ENCODE measurements around the gene BMP6. TPM values are rescaled to one million over a fixed set of nuclear protein-coding genes. Genes with fewer than 3 reads are reported as not detected.

BMP6 gene
- total RNA-seq, 2 experiments from 2014 or later = not detected

GRCh38 chr6:7747016-7747415, 21.1 kb downstream of the BMP6 start:
- Mint-ChIP-seq H3K36me3 (ENCODE audit: low read depth) (no peaks in the 10 kb centered on the region), H3K4me3 (no peak overlapping the region), H3K9me3 (no peaks in the 10 kb centered on the region), H3K4me1 (ENCODE audit: low read depth) (no peaks in the 10 kb centered on the region), H3K27me3 (peaks cover 45% of the 10 kb centered on the region), H3K27ac (no peak overlapping the region)
- Histone ChIP-seq H3K4me1 (ENCODE audit: insufficient read depth, low read length) (no peaks in the 10 kb centered on the region), H3K4me3 (ENCODE audit: low read length) (no peak overlapping the region), H3K9me3 (ENCODE audit: control insufficient read depth in 1 of 2, insufficient read depth in 1 of 2, low read length in 2 of 2) (no peaks in the 10 kb centered on the region), H3K27me3 (ENCODE audit: control insufficient read depth in 1 of 2, insufficient read depth in 2 of 2, low read length in 2 of 2) (peaks cover 0 to 10% of the 10 kb centered on the region in 2 experiments), H3K27ac (ENCODE audit: low read depth in 1 of 2, low read length in 2 of 2) (no peak overlapping the region), H3K36me3 (ENCODE audit: insufficient read depth, low read length) (no peaks in the 10 kb centered on the region)
- ChIA-PET POLR2A (no interaction called here), CTCF (no interaction called here)
- ATAC-seq (ENCODE audit: poor library complexity) (no peak), DNase-seq (no peak)
- no peak for TF ChIP-seq CTCF (IDR thresholded peaks at IDR 0.05)
- intact Hi-C loops (cut with DNase I, micrococcal nuclease) = no loop called here

- no peaks in the 10 kb centered on the region for H3K9me3 ChIP-seq (ENCODE audit: control insufficient read depth in 1 of 2, insufficient read depth in 1 of 2, low read length in 2 of 2)
- H3K4me3 ChIP-seq (ENCODE audit: low read length) = no peak overlapping the region
- ATAC-seq (ENCODE audit: poor library complexity) (no peak), DNase-seq (no peak)
- intact Hi-C loops (cut with DNase I, micrococcal nuclease) = no loop called here
- peaks cover 46% of the 10 kb centered on the region for H3K27me3 Mint-ChIP-seq
- no peak overlapping the region for H3K27ac Mint-ChIP-seq
- H3K4me3 Mint-ChIP-seq = no peak overlapping the region
- no peaks in the 10 kb centered on the region for H3K4me1 Mint-ChIP-seq (ENCODE audit: low read depth)
- H3K36me3 Mint-ChIP-seq (ENCODE audit: low read depth) = no peaks in the 10 kb centered on the region
- no peaks in the 10 kb centered on the region for H3K4me1 ChIP-seq (ENCODE audit: insufficient read depth, low read length)
- peaks cover 0 to 10% of the 10 kb centered on the region in 2 experiments for H3K27me3 ChIP-seq (ENCODE audit: control insufficient read depth in 1 of 2, insufficient read depth in 2 of 2, low read length in 2 of 2)
- no peak for TF ChIP-seq CTCF (IDR thresholded peaks at IDR 0.05)
- H3K36me3 ChIP-seq (ENCODE audit: insufficient read depth, low read length) = no peaks in the 10 kb centered on the region
- ChIA-PET POLR2A (no interaction called here), CTCF (no interaction called here)
- H3K27ac ChIP-seq (ENCODE audit: low read depth in 1 of 2, low read length in 2 of 2) = no peak overlapping the region
- H3K9me3 Mint-ChIP-seq = no peaks in the 10 kb centered on the region
Observed at GRCh38 chr6:7747433-7747832, 21.5 kb downstream of the BMP6 start.

GRCh38 chr6:7747901-7748504, 22.1 kb downstream of the BMP6 start:
- ATAC-seq (ENCODE audit: poor library complexity) (no peak), DNase-seq (no peak)
- Histone ChIP-seq H3K4me1 (ENCODE audit: insufficient read depth, low read length) (no peaks in the 10 kb centered on the region), H3K36me3 (ENCODE audit: insufficient read depth, low read length) (no peaks in the 10 kb centered on the region), H3K27me3 (ENCODE audit: control insufficient read depth in 1 of 2, insufficient read depth in 2 of 2, low read length in 2 of 2) (peaks cover 0 to 11% of the 10 kb centered on the region in 2 experiments), H3K4me3 (ENCODE audit: low read length) (no peak overlapping the region), H3K9me3 (ENCODE audit: control insufficient read depth in 1 of 2, insufficient read depth in 1 of 2, low read length in 2 of 2) (no peaks in the 10 kb centered on the region), H3K27ac (ENCODE audit: low read depth in 1 of 2, low read length in 2 of 2) (no peak overlapping the region)
- H3K4me1 Mint-ChIP-seq (ENCODE audit: low read depth) = no peaks in the 10 kb centered on the region
- peaks cover 49% of the 10 kb centered on the region for H3K27me3 Mint-ChIP-seq
- H3K4me3 Mint-ChIP-seq = no peak overlapping the region
- no peaks in the 10 kb centered on the region for H3K36me3 Mint-ChIP-seq (ENCODE audit: low read depth)
- POLR2A ChIA-PET = no interaction called here
- H3K27ac Mint-ChIP-seq = no peak overlapping the region
- no peak for TF ChIP-seq CTCF (IDR thresholded peaks at IDR 0.05)
- no peaks in the 10 kb centered on the region for H3K9me3 Mint-ChIP-seq
- intact Hi-C loops (cut with DNase I, micrococcal nuclease) = no loop called here
- CTCF ChIA-PET = no interaction called here

All from CD4-positive, alpha-beta T cell (primary cell).